ENCODE measurements around the gene HS6ST2.

DNA sequence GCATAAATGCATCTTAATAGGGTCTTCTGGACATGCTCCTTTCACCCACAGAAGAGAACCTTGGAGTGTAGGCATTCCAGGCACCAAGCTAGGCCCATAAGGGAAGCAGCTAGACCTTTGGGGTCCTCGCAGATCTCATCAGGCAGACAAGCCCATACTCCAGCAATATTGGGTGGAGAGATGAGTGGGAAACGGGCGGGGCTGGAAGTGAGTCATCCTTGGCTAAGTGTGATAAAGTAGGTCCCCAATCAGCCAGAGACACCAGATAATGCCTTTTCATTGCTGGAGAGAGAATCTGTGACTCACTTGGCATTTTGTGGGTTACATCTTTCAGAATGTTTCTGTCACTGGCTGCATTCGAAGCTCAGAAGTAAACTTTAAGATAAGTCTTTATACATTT, 336.3 kb downstream of the HS6ST2 start:
- TF ChIP-seq, protein P1, sequence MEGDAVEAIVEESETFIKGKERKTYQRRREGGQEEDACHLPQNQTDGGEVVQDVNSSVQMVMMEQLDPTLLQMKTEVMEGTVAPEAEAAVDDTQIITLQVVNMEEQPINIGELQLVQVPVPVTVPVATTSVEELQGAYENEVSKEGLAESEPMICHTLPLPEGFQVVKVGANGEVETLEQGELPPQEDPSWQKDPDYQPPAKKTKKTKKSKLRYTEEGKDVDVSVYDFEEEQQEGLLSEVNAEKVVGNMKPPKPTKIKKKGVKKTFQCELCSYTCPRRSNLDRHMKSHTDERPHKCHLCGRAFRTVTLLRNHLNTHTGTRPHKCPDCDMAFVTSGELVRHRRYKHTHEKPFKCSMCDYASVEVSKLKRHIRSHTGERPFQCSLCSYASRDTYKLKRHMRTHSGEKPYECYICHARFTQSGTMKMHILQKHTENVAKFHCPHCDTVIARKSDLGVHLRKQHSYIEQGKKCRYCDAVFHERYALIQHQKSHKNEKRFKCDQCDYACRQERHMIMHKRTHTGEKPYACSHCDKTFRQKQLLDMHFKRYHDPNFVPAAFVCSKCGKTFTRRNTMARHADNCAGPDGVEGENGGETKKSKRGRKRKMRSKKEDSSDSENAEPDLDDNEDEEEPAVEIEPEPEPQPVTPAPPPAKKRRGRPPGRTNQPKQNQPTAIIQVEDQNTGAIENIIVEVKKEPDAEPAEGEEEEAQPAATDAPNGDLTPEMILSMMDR (IDR thresholded peaks at IDR 0.05): no peak
- TF ChIP-seq POLR2A (IDR thresholded peaks at IDR 0.05): no peak
- no peak for TF ChIP-seq EP300 (IDR thresholded peaks at IDR 0.05)

All from tibial nerve (tissue), 4 donors.